ENCODE measurements around the gene LIN28A.

LIN28A gene

DNA sequence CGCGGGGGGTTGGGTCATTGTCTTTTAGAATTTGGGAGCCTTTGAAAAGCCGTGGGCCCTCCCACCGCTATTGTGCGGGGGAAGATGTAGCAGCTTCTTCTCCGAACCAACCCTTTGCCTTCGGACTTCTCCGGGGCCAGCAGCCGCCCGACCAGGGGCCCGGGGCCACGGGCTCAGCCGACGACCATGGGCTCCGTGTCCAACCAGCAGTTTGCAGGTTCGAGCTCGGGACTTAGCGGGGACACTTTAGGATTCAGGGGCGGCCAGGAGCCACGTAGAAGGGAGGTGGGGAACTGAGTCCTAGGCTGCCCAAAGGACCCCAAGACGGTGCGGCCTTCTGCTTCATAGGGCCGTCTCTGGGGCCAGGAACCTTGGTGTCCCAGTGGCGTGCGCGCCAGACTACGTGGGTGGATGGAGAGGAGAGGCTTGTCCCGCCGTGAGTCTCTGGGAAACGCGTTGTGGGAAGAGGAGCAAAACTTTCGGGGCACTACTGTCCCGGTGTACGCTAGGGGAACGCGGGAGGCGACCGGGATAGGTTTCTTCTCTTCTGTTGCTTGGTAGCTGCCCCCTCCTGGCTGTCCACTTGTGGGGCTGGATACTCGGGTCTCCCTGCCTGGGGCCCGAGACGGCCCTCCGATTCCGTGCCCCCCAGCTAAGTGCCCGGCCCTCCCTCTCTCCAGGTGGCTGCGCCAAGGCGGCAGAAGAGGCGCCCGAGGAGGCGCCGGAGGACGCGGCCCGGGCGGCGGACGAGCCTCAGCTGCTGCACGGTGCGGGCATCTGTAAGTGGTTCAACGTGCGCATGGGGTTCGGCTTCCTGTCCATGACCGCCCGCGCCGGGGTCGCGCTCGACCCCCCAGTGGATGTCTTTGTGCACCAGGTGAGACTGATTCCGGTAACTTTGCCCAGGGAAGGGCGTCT, at the start of gene LIN28A:
LIN28A (plus strand) TSS at position 112 of the 918 bp plus-strand sequence; CDS start at position 187, 75 bp downstream.
- TF ChIP-seq CTCF (IDR thresholded peaks at IDR 0.05; ENCODE audit: low read depth, low read length) = no peak
- no peak within 1 kb of the TSS for H3K4me3 ChIP-seq (ENCODE audit: low read depth, low read length)

- no peak overlapping the region for H3K4me3 ChIP-seq (ENCODE audit: low read depth, low read length)
- no peak for TF ChIP-seq CTCF (IDR thresholded peaks at IDR 0.05; ENCODE audit: low read depth, low read length)
Observed at GRCh38 chr1:26361605-26362122, 49.0 kb upstream of the LIN28A start.

- TF ChIP-seq CTCF (IDR thresholded peaks at IDR 0.05; ENCODE audit: low read depth, low read length) = no peak
- no peak overlapping the region for H3K4me3 ChIP-seq (ENCODE audit: low read depth, low read length)
Observed at GRCh38 chr1:26362331-26362730, 48.3 kb upstream of the LIN28A start.

DNA sequence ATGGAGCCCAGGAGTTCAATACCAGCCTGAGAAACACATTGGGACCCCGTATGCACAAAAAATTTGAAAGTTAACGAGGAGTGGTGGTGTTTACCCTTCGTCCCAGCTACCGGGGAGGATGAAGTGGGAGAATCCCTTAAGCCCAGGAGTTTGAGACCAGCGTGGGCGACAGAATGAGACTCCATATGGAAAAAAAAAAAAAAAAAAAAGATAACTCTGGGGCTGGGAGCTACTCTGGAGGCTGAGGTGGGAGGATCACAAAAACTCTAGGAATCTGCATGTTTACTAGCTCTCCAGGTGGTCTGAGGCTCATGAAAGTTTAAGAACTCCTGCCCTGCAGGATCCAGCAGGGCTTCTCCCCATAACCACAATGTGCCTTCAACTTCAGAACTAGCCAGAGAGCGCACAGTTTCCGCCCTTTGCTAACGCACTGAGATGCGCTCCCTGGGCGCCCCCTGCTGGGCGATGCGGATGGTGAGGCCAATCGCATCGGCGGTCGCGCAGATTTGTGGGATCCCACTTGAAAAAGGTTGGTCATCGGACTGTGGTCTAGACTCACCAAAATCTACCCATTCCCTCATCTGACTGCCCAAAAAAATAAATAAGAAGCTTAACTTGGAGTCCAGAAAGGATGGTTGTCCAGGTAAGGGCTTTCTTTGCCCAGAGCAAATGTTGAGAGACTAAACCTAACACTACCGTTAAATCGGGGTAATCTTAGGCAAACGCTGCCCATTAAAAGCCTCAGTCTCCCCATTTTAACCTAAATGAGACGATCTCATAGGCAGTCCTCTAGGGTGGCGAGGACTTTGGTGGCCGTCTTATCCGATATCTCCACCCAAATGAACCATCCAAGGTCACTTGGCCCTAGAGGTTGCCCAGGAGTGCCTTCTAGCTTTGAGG, 46.8 kb upstream of the LIN28A start:
- H3K4me3 ChIP-seq (ENCODE audit: low read depth, low read length) = no peak overlapping the region
- peak; percentile 89 for TF ChIP-seq CTCF (IDR thresholded peaks at IDR 0.05; ENCODE audit: low read depth, low read length)

- no peak overlapping the region for H3K4me3 ChIP-seq (ENCODE audit: low read depth, low read length)
- no peak for TF ChIP-seq CTCF (IDR thresholded peaks at IDR 0.05; ENCODE audit: low read depth, low read length)
Observed at GRCh38 chr1:26364956-26365355, 45.7 kb upstream of the LIN28A start.

GRCh38 chr1:26367441-26367840, 43.2 kb upstream of the LIN28A start:
- no peak overlapping the region for H3K4me3 ChIP-seq (ENCODE audit: low read depth, low read length)
- TF ChIP-seq CTCF (IDR thresholded peaks at IDR 0.05; ENCODE audit: low read depth, low read length) = no peak
